HG02610 (cell line): Measurements from ENCODE around the gene DICER1.
"Not testable (repeated sequence)": the region's sequence is repeated elsewhere in the genome, so short reads cannot be mapped to it uniquely, and the experiment has no call there.

Experiments used
- ATAC-seq: cut with Tn5 transposase; IDR thresholded peaks from one replicate; pipeline ENCODE4 v1.9.1; 2021; ENCODE audit warnings: mild to moderate bottlenecking, moderate library complexity; ENCODE audit not compliant: unreplicated experiment

The DICER1 gene

DNA sequence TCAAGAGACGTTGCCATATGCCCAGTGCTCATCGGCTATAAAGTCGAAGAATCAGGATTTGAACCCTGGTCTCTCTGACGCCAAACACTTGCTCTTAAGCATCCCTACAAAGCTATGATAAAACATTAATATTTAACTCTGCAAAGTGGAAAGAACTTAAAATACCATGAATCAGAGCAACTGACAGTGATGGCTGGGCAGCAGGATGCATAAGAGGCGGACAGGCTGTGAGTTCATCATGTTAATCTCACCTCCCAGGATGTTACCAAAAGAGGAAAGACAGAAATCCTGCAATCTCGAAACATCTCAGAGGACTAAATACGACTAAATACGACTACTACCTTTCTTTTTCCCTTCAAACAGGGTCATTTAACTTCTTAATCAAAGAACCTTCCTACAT lies 5.8 kb downstream of the DICER1 start:
- no peak for ATAC-seq

DNA sequence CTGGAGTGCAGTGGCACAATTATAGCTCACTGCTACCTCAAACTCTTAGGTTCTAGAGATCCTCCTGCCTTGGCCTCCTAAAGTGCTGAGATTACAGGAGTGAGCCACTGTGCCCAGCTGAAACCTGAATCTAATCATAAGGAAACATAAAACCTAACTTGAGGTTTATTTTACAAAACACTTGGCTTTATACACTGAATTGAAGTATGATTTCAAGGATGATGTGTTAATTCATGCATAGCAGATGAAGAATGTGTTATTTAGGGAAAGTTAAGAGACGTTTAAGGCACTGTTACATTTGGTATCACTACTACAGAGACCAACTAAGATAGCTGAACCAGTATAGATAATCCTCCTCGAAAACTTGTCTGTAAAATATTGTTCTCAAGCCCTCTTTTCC lies 6.4 kb downstream of the DICER1 start:
- ATAC-seq, result no peak

DNA sequence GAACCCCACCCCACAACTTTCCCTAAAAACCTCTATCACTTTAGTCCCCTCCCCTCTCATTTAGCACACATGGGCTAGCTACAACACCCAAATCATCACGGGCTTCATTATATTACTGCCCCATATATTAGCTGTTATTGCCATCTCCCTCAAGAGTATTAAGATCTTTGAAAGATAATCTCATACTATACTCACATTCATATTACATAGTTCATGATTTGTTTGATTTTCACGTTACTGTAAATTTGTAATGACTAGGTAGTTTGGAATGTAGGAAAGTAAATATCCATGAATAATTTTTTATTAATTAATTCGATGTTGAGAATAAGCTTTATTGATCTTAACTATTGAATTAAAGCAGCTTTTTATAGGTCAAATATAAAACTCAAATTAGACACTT lies 7.9 kb downstream of the DICER1 start:
- ATAC-seq, result no peak

DNA sequence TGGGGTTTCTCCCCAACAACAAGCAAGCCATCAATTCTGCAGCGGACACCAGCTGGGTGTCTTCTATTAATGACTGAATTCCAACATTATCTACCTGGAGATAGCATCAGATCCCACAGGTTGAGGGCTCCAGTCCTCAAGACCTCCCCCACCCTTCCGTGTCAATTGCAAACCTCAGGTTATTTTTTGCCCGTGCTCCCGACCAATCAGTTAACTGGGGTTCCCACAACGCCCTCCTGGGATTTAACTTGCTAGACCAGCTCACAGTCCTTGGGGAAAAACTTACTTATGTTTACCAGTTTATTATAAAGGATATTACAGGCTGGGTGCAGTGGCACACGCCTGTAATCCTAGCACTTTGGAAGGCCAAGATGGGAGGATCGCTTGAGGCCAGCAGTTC lies 9.7 kb downstream of the DICER1 start:
- no peak for ATAC-seq

DNA sequence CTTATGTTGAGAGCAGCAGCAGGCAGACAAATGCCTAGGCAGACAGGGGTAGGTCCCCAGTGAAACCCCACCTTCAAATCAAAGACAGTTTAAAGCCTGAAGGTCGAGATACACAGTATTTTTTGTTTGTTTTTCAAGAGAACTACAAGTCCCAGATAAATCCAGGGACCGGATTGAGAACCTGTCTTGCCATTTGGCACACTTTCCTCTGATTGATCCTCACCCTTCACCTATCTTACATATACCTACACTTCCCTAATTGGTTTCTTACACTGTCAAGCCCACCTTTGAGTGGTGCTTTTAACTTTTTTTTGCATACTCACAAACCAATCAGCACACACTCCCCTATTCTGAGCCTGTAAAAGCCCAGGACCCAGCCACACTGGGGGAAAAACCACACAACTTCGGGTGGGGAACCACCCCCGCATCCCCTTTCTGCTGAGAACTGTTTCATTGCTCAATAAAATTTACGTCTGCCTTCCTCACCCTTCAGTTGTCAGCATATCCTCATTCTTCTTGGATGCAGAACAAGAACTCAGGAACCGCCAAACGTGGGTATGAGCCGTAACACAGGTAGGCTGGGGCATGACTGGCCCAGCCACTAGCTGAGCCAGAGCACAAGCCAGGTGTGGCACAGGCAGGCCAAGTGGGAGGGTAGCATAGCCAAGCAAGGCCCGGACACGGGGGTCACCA lies 11.1 kb downstream of the DICER1 start:
- ATAC-seq, result no peak

DNA sequence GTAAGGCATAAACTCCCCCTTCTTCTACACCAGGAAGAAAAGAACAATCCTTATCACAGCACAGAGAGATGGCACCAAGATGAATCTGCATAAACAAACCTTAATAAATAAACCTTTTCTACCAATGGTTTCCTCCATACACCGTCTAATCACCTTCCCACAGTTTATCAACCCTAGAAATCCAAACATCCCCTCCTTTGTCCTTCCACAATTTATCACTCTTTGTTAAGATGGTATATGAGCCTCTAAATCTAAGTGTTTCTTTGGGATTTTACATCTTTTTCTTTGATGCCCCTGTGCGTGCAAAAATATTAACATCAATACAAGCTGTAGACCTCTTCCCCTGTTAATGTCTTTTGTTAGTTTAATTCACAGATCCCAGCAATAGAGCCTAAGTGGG lies 12.5 kb downstream of the DICER1 start:
- no peak for ATAC-seq

DNA sequence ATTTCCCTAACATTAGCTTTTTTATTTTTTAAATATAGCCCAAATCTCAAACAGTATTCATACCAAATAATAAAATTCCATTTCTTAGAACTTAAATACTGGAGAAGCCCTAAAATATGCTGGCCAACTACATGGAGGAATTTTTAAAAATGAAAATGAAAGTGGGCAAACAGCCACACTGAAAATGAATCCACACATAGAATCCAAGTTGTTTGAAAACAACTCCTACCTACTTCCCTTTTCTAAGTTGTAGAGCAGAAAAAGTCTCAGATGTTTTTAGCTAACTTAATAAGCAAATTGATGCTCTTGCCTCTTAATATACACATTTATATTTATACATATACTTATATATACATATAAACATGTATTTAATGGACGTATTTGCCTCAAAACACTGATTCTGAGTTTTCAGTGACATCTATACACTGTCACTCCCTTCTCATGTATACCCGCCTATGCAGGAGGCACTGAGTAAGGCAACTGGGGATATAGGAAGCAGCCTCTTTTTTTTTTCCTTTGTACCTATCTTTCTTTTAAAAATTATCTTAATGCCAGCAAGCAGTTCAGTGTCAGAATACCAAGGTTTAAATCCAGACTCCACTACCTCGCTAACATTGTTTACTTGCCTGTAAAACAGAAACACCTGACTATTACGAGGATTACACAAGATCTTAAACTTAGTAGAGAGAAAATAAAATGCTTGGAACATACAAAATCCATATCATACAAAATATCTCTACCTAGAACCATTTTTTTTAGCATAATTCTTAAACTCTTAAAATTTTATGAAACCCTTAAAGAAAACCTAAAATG lies 13.3 kb downstream of the DICER1 start:
- ATAC-seq, result no peak

DNA sequence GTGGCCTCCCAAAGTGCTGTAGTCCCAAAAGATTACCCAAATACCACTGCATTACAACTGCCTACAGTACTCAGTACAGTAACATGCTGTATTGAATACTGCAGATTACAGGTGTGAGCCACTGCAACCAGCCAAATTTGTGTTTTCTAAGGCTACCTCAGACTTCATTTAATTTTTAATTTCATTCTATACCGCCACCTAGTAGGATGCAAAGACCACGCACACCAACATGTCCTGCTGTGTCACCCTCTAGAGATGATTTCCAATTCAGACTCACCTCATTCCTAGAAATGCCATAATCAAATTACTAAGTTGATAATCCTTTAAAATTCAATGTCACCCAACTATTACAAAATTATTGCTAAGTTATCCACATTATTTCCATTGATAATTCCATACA lies 15.1 kb downstream of the DICER1 start:
- no peak for ATAC-seq

DNA sequence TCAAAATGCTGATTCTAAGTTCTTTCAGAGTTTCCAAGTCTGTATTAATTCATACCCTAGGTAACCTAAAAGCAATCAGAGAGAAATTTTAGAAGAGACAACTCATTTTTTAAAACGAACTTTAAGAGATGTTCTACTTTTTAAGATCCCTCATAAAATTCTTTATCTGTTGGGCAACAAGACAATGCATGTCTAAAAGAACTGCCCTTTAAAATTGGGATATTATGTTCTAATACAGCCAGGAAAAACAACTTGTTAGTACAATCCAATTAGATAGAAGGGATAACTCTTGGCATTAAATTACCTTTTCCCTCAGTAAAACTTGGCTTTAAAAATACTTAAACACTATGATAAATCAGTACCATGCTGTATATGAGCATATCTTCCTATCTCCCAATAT lies 15.6 kb downstream of the DICER1 start:
- ATAC-seq, result no peak

DNA sequence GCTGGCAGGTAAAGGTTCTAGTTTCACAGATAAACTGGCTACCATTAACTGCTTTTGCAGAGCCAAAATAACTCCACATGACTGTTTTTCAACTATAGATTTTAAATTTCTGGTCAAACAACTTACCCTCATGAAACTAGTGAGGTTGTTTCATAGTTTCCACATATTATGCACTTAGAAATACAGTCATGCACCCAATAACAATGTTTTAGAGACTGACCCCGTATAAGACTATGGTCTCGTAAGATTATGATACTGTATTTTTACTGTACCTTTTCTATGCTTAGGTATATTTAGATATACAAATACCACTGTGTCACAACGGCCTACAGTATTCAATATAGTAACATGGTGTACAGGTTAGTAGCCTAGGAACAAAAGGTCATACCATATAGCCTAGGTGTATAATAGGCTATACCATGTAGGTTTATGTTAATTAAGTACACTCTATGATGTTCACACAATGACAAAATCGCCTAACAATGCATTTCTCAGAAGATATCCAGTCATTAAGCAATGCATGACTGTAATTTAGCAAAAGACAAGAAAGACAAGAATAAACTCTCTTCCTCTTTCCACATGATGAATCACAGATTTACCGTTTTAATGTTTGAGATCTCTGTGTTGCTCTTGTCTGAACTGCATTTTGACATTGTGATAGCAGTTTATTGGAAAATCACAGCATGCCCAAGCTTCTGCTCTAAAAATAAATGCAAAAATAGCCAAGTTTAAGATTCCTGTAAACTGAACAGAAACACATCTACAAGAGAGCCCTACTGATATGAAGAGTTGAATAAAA lies 17.1 kb downstream of the DICER1 start:
- no peak for ATAC-seq

DNA sequence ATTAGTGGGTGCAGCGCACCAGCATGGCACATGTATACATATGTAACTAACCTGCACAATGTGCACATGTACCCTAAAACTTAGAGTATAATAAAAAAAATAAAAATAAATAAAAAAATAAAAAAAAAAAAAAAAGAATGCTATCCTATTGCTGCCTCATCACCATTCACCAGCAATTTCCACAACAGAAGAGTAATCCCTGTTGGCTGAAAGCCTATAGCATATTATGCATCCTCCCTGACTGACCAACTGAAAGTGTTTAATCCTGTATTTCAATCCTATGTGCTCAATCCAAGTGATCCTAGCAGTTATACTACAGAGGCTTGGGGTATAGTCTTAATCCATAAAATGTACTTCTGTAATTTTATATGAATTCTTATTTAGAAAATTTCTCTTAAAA lies 18.5 kb downstream of the DICER1 start:
- ATAC-seq, result no peak

DNA sequence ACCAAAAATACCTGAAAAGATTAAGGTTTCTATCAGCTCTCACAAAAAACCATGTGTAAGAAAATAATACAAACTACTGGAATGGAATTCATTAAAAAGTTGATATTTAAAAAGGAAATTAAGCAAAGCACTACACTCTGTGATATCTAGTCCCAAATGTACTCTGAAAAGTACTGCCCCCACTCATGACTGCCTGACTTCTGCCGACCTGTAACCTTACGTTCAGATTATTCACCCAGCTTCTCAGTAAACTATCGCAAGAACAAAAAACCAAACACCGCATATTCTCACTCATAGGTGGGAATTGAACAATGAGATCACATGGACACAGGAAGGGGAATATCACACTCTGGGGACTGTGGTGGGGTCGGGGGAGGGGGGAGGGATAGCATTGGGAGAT lies 18.9 kb downstream of the DICER1 start:
- not testable (repeated sequence) for ATAC-seq

DNA sequence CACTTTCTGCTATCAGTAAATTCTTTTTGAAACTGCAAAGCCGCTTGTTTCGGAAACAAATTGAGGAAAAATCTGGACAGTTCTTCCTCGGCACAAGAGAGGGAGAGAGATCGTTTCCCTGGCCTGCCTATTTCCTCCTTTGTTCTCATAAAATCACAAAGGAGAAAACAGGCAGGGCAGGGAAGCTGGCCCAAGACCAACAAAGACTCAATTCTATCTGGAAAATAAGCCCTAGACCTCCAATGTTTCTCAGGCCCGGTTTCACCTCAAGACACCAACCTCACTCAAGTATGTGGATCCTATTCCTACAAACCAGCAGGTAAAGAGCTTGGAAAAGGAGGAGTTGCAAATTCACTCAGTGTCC lies 19.5 kb downstream of the DICER1 start:
- ATAC-seq, result no peak

DNA sequence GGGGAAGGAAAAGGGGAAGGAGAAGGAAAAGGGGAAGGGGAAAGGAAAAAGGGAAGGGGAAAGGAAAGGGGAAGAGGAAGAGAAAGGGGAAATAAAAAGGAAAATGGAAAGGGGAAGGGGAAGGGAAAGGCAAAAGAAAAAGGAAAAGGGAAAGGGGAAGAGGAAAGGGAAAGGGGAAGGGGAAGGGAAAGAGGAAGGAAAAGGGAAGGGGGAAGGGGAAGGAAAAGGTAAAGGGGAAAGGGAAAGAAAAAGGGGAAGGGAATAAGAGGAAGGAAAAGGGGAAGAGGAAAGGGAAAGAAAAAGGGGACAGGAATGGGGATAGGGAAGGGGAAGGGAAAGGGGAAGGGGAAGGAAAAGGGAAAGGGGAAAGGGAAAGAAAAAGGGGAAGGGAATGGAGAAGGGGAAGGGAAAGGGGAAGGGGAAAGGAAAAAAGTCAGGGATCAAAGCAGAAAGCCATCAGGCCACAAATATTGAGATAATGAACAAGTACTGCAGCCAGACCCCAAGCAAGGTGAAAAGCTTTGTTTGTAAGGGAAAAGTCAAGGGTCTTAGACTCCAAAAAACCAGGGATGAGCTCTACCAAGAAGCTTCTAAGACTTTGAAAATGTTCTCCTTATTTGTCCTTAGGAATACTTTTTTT lies 20.0 kb downstream of the DICER1 start:
- ATAC-seq, result no peak

DNA sequence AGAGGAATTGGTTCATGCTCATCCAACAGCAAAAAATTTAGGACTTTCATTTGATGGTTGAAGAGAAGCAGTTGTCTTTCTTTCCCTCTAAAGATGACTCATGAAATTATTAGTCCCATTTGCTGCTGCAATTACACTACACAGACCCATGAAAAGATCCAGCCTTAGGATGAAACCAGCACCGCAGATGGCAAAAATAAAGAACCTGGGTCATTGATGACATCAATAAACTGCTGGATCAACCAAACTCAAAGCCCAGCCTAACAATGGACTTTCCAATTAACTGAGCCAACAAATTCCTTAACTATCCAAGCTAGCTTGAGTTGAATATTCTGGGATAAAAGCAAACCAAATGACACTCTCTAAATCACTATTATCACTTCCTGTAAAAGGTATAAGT lies 20.7 kb downstream of the DICER1 start:
- ATAC-seq, result no peak

DNA sequence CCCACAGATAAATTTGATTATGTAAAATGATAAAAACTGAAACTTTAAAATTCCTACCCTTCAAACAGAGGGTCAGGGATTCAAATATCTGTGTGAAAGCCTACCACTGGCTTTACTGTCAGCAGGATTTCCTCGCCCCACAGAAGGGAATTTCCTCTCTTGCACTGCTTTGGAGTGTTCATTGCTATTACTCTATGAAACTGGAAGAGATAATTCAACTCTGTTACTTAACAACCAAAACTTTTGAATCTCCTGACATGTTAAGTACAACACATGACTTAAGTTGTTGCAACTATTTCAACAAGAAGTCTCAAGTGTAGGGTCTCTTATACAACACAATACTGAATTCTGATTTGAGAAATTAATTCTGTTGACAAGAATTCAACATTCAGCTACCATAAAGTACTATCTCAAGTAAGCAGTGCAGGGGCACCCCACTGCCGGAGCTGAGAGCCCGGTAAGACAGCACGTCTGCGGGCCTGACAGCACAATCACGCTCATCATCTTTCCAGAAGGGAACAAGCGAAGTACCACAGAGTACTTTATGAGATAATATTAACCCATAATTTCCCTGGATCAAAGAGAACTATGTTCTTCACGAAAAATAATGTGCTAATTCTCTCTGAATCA lies 22.9 kb downstream of the DICER1 start:
- ATAC-seq, result peak; percentile 59

DNA sequence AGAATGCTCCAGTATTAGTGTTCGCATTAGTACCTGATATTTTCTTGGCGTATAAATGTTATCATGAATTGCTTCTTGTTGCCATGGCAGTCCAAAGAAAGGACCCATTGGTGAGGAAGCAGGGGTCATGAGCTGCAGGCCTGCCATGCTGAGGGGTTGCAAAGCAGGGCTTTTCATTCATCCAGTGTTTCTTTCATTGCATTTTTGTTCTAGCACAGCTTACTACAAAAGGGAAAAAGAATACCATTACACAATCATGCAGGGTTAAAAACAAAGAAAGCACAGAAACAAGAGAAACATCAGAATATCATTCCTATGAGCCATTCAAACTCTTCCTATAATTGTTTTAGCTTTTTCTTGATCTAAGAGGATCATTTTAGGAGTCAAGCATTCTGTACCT lies 24.0 kb downstream of the DICER1 start:
- no peak for ATAC-seq

DNA sequence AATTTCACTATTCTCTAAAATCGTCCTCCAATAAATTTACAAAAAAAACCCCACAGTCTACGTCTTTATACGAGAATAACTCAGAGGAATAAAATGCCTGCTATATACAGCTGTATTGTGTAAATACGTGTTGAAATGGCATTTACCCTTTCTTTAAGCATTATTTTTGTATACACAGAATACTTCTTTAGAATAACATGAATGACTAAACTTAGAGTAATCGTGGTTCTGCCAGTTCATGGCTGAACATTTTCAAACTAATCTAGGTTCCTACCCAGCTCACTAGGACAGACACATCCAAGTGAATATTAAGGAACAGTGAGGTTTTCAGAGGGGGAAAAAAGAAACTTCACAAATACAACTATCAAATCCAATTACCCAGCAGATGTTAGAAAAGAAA lies 24.6 kb downstream of the DICER1 start:
- ATAC-seq, result no peak

DNA sequence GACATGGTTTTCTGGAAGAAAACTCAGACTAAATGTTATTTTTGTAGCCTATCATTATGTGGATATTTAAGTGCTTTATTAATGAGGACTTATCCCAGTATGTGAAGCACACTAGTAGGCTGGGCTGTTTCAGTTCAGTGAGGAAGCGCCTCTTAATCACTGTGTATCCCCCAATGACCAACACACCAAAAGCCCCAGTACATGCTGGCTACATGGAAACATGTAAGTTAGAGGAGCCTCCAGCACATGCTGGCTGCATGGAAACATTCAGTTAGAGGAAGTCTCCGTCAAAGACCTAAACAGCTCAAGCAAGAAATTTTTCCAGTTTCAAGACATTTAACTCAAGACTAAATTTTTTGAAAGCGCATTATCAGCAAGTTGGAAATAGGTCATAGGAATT lies 26.8 kb downstream of the DICER1 start:
- ATAC-seq, result no peak

DNA sequence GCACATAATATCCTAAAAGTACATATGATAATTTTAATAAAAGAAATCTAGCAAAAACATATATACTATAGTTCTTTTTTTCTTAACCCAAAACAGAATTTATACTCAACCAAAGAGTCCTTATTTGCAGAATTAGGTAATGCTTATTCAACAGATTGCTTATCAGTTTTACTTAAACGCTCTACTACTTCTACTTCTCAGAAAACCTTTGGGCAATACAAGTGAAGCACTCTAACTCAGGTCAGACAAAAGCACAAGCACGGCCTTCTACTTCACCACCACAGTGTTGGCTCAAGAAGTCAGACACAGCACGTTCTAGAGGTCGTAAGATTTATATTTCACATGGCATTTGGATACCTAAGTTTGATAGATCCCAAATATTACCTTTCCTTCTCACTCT lies 29.2 kb downstream of the DICER1 start:
- ATAC-seq, result no peak

DNA sequence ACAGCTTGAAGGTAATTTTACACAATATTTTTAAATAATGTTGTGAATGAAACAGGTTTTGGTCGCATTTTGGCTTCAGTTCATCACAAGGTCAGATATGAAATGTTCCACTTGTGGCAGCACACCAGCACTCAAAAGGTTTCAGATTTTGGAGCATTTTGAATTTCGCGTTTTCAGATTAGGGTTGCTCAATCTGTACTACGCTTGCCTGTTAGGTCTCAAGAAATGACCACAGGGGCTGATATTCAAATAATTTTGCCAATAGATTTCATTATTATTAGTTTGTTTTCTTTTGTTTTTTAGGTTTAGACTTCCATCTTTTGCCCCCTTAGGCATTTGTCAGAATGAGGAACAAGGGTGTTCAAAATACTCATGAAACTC lies 29.8 kb downstream of the DICER1 start:
- ATAC-seq, result no peak
